Stimulated activated CD4-positive, alpha-beta T cell treated with anti-CD3 and anti-CD28 coated beads, Interleukin-1b, Interleukin-23, amount 100 ng/mL, for 4 hours (primary cell): ENCODE measurements around the gene RBM8A.
A peak's percentile ranks its signal among the peaks of the same experiment; 100 is the strongest.

Experiments used
- DNase-seq, 2 donors: peaks; one replicate each; pipeline ENCODE4 v3.0.0-alpha.2; 2020; ENCODE audit warnings: low read depth in 2 of 2

Gene RBM8A

DNA sequence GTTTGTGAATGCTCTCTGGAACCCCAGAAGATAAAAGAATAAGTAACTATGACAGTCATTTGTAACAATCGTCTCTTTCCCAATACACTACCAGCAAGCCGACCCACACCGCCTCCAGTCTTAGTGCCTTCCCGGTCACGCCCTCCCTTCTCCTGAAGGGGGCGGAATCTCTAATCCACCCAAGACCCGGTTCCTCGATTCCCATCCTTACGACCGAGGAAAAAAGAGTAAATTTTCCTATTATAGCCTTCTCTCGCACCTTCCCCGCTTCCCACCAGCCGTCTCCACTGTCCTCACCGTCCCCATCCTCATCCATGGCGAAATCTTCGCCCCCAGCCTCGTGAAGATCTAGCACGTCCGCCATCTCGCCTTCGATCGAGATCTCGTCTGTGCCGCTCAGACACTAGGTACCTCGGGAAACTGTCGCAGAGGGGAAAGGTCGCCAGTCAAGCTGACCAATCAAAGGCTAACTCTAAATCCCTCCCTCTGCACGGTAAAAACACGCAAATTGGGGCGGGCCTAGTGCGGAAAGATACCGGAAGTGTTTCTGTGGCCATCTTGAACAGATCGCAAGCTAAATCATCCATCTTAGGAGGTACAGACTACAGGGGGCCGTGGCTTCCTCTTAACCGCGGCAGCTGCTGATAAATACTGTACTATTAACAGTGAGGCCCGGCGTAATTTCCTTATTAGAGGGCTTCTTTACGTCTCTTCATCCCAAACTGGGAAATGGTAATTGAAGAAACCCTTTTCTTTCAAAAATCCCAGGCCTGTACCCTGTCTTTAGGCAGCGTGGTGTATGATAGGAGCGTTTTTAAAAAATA lies at the start of gene RBM8A:
Gene RBM8A (minus strand): TSS at position 422 of the 824 bp plus-strand sequence. CDS start 58 bp downstream, at position 364.
- DNase-seq, result peak; percentile 74 to 87

DNA sequence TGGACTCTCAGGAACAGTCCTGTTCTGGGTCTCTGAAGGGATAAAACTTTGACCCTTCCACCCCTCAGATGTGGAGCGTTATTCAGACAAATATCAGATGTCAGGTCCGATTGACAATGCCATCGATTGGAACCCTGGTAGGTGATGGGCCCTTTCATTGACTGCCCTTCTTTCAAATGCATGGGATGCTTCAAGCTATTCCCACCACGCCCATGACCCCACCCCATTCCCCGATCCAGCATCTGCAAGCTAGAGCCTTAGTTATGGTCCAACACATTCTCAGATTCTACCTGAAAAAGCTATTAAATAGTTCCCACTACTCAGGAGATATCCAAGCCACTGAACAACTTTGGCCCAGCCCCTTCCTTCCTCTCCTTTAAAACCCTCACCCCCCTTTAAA lies 49.7 kb upstream of the RBM8A start:
- DNase-seq, result no peak

DNA sequence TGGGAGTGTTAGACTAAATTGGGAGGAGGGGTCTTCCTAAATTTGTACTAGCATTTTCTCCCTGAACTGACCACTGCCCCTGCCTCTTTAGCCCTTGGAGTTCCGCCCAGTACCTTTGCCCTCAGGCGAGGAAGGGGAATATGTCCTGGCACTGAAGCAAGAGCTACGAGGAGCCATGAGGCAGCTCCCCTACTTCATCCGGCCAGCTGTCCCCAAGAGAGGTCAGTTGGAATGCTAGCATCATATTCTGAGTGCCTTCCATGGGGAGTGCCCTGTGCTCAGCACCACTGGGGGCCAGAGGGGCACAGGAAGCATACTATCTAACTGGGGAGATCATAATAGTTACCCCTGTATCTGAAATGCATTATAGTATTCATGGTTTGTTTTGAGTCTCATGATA lies 47.9 kb upstream of the RBM8A start:
- DNase-seq, result no peak

GRCh38 chr1:145974721-145975120 lies 47.4 kb upstream of the RBM8A start:
- no peak for DNase-seq

- no peak for DNase-seq
These were observed 45.3 kb upstream of the RBM8A start for GRCh38 chr1:145972580-145972979.

DNA sequence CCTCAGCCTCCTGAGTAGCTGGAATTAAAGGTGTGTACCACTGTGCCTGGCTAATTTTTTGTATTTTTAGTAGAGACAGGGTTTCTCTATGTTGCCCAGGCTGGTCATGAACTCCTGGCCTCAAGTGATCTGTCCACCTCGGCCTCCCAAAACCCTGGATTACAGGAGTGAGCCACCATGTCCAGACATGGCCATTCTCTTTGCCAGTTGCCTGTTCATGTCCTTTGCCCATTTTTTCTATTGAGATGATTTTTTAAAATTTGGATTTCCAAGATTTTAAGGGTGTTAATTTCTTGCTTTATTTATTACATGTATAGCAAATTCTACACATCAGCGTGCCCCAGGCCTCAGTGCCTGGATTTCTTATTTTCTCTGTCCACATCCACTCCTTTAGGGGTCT lies 40.0 kb upstream of the RBM8A start:
- DNase-seq, result no peak

GRCh38 chr1:145965119-145965744 lies 37.9 kb upstream of the RBM8A start:
- DNase-seq, result no peak

DNA sequence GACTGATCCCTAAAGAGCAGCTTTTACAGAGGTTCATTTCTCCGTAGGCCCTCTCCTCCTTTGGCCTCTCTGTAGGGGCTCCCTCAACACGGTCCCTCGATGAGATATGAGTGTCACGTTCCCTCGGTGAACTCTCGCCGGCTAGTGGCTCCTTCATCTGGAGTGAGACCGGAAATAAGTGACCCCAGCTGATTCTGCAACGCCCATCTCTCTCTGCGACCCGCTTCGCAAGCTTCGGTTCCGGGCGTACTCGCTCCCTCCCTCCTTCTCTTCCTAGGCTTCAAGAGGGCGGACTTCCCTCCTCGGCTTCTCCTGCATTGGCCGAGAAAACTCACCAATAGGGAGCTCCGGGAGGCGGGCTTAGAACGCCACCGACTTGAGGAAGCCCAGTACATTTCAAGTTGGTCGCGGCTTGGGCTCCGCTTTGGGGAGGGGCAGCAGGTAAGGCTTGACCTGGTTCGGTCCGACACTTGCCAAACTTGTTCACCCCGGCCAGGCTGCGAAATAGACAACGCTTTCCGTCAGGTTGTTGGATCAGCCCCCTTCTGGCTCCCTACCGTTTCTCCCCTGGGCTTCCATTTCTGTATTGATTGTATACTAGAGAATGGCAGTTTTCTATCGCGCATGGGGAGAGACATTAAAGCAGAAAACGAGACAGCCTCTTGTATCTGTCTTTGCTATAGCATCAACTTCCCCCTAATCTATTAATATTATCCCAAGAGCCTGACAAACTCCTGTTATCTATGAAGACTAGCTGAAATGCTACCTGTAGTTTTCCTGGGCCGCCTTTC lies 37.2 kb upstream of the RBM8A start, which contains the start of the genes ANKRD34A and POLR3GL:
Gene ANKRD34A (minus strand): TSS at position 248 of the 791 bp plus-strand sequence. CDS start 2,816 bp downstream, outside the sequence.
Gene POLR3GL (plus strand): TSS at position 363 of the 791 bp plus-strand sequence. CDS start 10,176 bp downstream, outside the sequence.
- peak; percentile 81 for DNase-seq

GRCh38 chr1:145963265-145964019 lies 36.2 kb upstream of the RBM8A start:
- no peak for DNase-seq

- DNase-seq, result peak in 1 of 2 donors; percentile 34
These were observed 35.1 kb upstream of the RBM8A start for GRCh38 chr1:145962157-145963102.

DNA sequence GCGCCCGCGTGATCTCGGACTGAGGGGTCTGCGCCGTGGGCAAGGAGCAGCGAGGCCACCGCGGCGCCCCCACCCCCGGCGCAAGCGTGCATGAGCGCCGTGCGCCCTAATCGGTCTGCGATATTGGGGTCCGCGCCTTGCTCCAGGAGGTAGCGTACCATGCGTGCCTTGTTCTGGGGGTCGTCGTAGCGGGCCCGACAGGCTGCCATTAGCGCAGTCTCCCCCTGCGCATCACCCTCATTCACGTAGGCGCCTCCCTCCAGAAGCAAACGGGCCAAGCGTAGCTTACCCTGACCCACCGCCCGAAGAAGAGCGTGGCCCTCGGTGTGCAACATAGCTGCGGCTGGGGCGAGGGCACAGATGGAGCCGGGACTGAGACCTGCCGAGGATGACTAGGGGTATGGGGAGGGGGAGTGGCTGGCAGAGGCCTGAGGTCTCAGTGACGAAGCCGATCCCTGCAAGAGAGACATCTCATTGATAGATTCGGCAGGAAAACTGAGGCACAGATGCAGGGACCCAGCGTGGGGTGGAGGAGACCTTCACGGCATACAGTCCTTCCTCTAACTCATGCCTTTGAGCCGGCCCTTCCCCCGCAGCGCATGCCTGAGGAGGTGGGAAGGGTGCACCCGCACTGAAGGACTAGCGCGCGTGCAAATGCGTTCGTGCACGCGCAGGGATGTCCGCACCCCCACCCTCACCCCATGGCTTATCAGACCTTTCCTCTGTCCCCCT lies 34.3 kb upstream of the RBM8A start:
- DNase-seq, result peak in 1 of 2 donors; percentile 51

DNA sequence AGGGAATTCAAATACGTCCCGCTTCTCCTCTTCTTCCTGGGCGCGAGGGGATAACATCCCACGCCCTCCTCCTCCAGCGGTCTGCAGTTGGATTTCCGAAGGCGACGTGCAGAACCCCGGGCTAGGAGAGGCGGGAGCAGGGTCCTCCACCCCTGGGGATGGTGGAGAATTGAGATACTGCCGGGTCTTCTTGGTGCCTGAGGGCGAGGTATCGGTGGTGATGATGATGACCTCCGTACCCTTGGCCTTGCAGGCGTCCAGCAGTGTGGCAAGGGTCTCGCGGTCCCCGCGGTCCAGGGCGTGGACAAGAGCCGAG lies 33.8 kb upstream of the RBM8A start:
- DNase-seq, result no peak

DNA sequence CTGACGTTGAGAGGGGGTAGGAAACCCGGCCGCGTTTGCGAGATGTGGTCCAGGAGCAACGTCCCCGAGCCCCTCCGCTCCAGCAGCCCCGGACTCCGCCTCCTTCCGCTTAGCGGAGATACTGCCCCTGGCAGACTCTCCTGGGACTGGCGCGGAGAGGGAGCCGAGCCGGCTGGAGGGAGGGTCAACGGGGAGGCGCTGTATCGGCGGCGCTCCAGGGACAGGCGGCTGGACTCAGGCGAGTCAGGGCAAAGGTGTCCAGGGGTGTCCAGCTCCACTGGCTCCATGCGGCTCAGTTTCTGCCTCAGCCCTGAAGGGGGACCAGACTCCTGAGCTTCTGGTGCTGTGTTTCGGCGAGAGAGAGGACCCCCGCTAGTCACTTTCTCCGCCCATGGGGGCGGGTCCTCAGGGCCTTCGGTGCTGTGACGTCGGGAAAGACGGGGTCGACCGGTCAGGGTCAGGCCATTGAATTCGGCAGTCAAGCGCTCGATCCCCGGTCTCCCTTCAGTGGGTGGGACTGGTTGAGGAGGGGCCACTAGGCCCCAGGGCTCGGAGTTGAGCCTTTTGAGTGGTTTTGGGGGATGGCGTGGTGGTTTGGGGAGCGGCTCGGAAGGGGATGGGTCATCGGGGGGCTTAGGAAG lies 33.3 kb upstream of the RBM8A start:
- peak in 1 of 2 donors; percentile 38 for DNase-seq

DNA sequence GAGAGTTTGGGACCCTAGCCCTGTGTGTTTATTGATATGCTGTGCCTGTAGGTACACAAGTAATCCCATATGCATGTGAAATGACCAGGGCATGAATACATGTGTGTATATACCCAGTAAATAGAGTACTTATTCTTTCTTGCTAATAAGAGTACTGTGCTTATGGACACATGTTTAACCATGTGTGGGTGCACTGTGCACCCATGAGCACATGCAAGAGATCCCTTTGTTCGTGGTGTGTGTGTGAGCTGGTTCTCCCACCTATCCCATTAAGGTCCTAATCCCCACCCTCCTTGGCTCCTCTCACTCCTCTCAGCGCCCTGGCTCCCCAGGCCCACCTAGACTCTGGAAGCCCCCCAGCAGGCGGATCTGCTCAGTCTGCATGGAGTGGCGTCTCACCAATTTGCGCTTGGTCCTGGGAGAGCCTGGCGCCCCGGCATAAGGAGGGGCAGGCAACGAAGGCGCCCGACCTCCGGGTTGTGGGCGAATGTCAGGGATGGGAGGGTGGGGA lies 32.7 kb upstream of the RBM8A start:
- no peak for DNase-seq

- no peak for DNase-seq
These were observed 32.0 kb upstream of the RBM8A start for GRCh38 chr1:145959333-145959732.

DNA sequence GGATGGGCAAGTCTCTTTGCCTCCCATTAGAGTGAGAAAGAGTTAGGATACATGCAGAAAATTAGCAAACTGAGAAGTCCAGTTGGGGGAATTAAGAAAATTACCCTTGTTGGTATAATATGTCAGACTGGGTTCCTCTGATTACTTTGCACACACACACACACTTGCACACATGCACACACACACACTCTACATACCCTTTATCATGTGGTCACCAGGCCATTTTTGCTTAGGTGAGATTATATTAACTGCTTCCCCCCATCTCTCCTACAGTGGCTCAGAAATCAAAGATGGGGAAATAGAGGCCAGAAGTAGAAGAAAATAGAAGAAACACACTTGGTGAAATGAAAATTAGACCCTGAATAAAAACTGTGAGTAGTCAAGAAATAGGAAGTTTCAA lies 31.4 kb upstream of the RBM8A start:
- DNase-seq, result no peak

GRCh38 chr1:145957443-145958319 lies 30.4 kb upstream of the RBM8A start, which contains the start of gene LIX1L:
Gene LIX1L (minus strand): TSS chr1:145958017. CDS start chr1:145957927, 90 bp downstream.
- DNase-seq, result peak; percentile 88
